ENCODE measurements around the gene CPN2.
A peak's percentile ranks its signal among the peaks of the same experiment; 100 is the strongest.

CPN2 gene

GRCh38 chr3:194351080-194351672 is at the start of gene CPN2:
Gene CPN2 (minus strand): TSS chr3:194351328. CDS start chr3:194342702, 8,626 bp downstream.
- no peak for DNase-seq (ENCODE audit: low read depth, low spot score)

GRCh38 chr3:194399874-194400411 is 48.8 kb upstream of the CPN2 start:
- no peak for DNase-seq (ENCODE audit: low read depth, low spot score)

- no peak for DNase-seq (ENCODE audit: low read depth, low spot score)
Measured at GRCh38 chr3:194399166-194399565, 48.0 kb upstream of the CPN2 start, which contains the start of gene GP5. Gene GP5 (minus strand): TSS chr3:194399266. CDS start chr3:194398282, 984 bp downstream.

- DNase-seq (ENCODE audit: low read depth, low spot score) = peak; percentile 61
Measured at GRCh38 chr3:194397757-194398312, 46.7 kb upstream of the CPN2 start.

- DNase-seq (ENCODE audit: low read depth, low spot score) = peak; percentile 65
Measured at GRCh38 chr3:194396859-194397756, 46.0 kb upstream of the CPN2 start.

- DNase-seq (ENCODE audit: low read depth, low spot score) = no peak
Measured at GRCh38 chr3:194396539-194396858, 45.4 kb upstream of the CPN2 start.

GRCh38 chr3:194395778-194396538 is 44.8 kb upstream of the CPN2 start:
- peak; percentile 71 for DNase-seq (ENCODE audit: low read depth, low spot score)

GRCh38 chr3:194395212-194395611 is 44.1 kb upstream of the CPN2 start:
- no peak for DNase-seq (ENCODE audit: low read depth, low spot score)

GRCh38 chr3:194392576-194392975 is 41.4 kb upstream of the CPN2 start:
- no peak for DNase-seq (ENCODE audit: low read depth, low spot score)

GRCh38 chr3:194390835-194391234 is 39.7 kb upstream of the CPN2 start:
- no peak for DNase-seq (ENCODE audit: low read depth, low spot score)

- DNase-seq (ENCODE audit: low read depth, low spot score) = no peak
Measured at GRCh38 chr3:194389269-194389668, 38.1 kb upstream of the CPN2 start.

GRCh38 chr3:194387926-194388418 is 36.8 kb upstream of the CPN2 start:
- DNase-seq (ENCODE audit: low read depth, low spot score) = no peak

GRCh38 chr3:194387276-194387675 is 36.1 kb upstream of the CPN2 start:
- no peak for DNase-seq (ENCODE audit: low read depth, low spot score)

GRCh38 chr3:194386648-194387047 is 35.5 kb upstream of the CPN2 start:
- no peak for DNase-seq (ENCODE audit: low read depth, low spot score)

- peak; percentile 79 for DNase-seq (ENCODE audit: low read depth, low spot score)
Measured at GRCh38 chr3:194386066-194386465, 34.9 kb upstream of the CPN2 start.

- DNase-seq (ENCODE audit: low read depth, low spot score) = no peak
Measured at GRCh38 chr3:194384569-194385001, 33.5 kb upstream of the CPN2 start.

GRCh38 chr3:194384156-194384555 is 33.0 kb upstream of the CPN2 start:
- DNase-seq (ENCODE audit: low read depth, low spot score) = no peak

- peak; percentile 34 for DNase-seq (ENCODE audit: low read depth, low spot score)
Measured at GRCh38 chr3:194383276-194383940, 32.3 kb upstream of the CPN2 start.

- DNase-seq (ENCODE audit: low read depth, low spot score) = no peak
Measured at GRCh38 chr3:194382892-194383223, 31.7 kb upstream of the CPN2 start.

- DNase-seq (ENCODE audit: low read depth, low spot score) = no peak
Measured at GRCh38 chr3:194382196-194382891, 31.2 kb upstream of the CPN2 start.
